Measurements from ENCODE around the gene CRTAC1.

CRTAC1 gene

DNA sequence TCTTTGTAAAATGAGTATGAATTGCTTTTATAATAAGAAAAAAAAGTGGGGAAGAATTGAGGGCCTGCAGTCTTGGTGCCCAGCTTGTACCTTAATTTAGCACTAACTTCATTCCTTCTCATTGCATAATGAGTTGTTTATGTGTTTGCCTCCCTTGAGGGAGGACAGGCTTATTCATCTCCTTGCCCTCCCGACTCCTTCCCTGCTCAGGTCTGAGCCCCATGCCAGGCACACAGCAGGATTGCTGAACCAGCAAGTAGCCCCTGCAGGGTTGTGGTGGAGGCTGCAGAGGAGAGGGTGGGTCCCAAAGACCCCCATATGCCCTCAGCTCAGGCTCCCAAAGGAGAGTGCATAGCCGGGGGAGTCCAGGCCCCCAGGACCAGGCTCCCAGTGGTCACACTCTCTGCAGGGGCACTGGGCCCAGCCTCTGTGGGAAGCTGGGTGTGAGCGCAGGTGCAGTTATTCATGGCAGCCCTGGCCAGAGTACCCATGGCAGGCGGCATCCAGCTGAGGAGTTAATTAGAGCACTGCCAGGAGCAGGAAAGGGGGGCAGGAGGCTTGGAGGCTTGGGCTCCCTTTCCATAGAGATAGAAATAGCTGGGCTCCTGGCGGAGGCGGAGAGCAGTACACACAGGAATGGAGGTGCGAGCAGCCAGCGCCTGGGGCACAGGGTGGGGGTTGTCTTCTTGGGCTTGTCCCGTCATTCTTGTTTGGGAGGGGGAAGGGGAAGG is 208.9 kb downstream of the CRTAC1 start:
- H3K27ac ChIP-seq, result no peak overlapping the region
- DNase-seq (ENCODE audit: low read depth, low spot score), result no peak

DNA sequence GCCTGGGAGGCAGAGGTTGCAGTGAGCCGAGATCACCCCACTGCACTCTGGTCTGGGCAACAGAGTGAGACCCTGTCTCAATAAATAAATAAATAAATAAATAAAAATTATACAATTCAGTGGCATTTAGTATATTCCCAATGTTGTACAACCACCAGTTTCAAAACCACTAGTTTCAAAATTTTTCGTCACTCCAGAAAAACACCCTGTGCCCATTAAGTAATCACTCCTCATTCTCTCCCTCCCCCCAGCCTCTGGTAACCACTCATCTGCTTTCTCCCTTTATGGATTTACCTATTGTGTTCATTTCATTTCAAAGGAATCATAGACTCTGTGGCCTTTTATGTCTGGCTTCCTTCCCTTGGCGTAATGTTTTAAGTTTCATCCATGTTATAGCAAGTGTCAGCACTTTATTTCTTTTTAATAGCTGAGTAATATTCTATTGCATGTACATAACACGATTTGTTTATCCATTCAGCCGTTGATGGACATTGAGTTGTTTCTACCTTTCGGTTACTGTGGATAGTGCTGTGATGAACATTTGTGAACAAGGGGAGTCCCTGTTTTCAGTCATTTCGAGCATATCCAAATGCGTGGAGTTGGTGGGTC is 210.2 kb downstream of the CRTAC1 start:
- no peak for DNase-seq (ENCODE audit: low read depth, low spot score)

DNA sequence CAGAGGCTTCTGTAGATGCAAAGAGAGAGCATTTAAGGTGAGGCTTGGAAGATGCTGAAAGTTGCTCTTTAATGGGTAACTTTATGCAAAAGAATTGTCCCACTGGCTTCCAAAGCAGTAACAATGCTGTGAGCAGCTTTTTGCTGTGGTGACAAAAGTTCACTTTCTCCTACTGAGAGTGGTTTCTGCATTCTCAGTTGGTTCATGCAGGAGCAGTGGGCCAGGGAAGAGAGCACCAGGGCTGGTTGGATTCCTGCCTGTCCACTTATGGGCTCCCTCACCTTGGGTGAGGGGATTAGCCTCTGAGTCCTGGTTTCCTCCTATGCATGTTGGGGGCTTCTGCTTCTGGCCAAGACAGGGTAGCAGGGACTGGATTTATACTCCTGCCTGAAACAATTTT is 211.8 kb downstream of the CRTAC1 start:
- DNase-seq (ENCODE audit: low read depth, low spot score), result no peak
- no peak overlapping the region for H3K27ac ChIP-seq

More for the DNA sequence above, 210.2 kb downstream of the CRTAC1 start:
- H3K27ac ChIP-seq, result no peak overlapping the region

GRCh38 chr10:97816609-97817008 is 213.8 kb downstream of the CRTAC1 start:
- DNase-seq (ENCODE audit: low read depth, low spot score), result no peak
- no peak overlapping the region for H3K27ac ChIP-seq
